ENCODE measurements around the gene IP6K3. TPM values are rescaled to one million over a fixed set of nuclear protein-coding genes. Genes with fewer than 3 reads are reported as not detected.

IP6K3 gene
- total RNA-seq, 1 experiment from 2014 or later = not detected

- in situ Hi-C loops (cut with HindIII; ENCODE audit: low pct_unique_long_range_greater_than_20kb, low sequenced_read_pairs) = no loop called here
- no peak for DNase-seq (ENCODE audit: low read depth, low spot score)
Measured at GRCh38 chr6:33765368-33765767, 18.7 kb upstream of the IP6K3 start.

GRCh38 chr6:33764036-33764435 is 17.3 kb upstream of the IP6K3 start:
- DNase-seq (ENCODE audit: low read depth, low spot score) = no peak
- in situ Hi-C loops (cut with HindIII; ENCODE audit: low pct_unique_long_range_greater_than_20kb, low sequenced_read_pairs) = no loop called here

- in situ Hi-C loops (cut with HindIII; ENCODE audit: low pct_unique_long_range_greater_than_20kb, low sequenced_read_pairs) = no loop called here
- DNase-seq (ENCODE audit: low read depth, low spot score) = no peak
Measured at GRCh38 chr6:33763483-33763882, 16.8 kb upstream of the IP6K3 start.

GRCh38 chr6:33762713-33763112 is 16.0 kb upstream of the IP6K3 start:
- in situ Hi-C loops (cut with HindIII; ENCODE audit: low pct_unique_long_range_greater_than_20kb, low sequenced_read_pairs) = no loop called here
- DNase-seq (ENCODE audit: low read depth, low spot score) = no peak

- DNase-seq (ENCODE audit: low read depth, low spot score) = peak; percentile 60
- in situ Hi-C loops (cut with HindIII; ENCODE audit: low pct_unique_long_range_greater_than_20kb, low sequenced_read_pairs) = no loop called here
Measured at GRCh38 chr6:33761922-33762629, 15.4 kb upstream of the IP6K3 start.

- in situ Hi-C loops (cut with HindIII; ENCODE audit: low pct_unique_long_range_greater_than_20kb, low sequenced_read_pairs) = no loop called here
- no peak for DNase-seq (ENCODE audit: low read depth, low spot score)
Measured at GRCh38 chr6:33761581-33761921, 14.8 kb upstream of the IP6K3 start.

GRCh38 chr6:33759887-33760629 is 13.4 kb upstream of the IP6K3 start:
- in situ Hi-C loops (cut with HindIII; ENCODE audit: low pct_unique_long_range_greater_than_20kb, low sequenced_read_pairs) = no loop called here
- DNase-seq (ENCODE audit: low read depth, low spot score) = no peak

GRCh38 chr6:33758815-33759216 is 12.1 kb upstream of the IP6K3 start:
- DNase-seq (ENCODE audit: low read depth, low spot score) = no peak
- in situ Hi-C loops (cut with HindIII; ENCODE audit: low pct_unique_long_range_greater_than_20kb, low sequenced_read_pairs) = no loop called here

GRCh38 chr6:33757906-33758305 is 11.2 kb upstream of the IP6K3 start:
- DNase-seq (ENCODE audit: low read depth, low spot score) = no peak
- in situ Hi-C loops (cut with HindIII; ENCODE audit: low pct_unique_long_range_greater_than_20kb, low sequenced_read_pairs) = no loop called here

- in situ Hi-C loops (cut with HindIII; ENCODE audit: low pct_unique_long_range_greater_than_20kb, low sequenced_read_pairs) = no loop called here
- DNase-seq (ENCODE audit: low read depth, low spot score) = no peak
Measured at GRCh38 chr6:33757113-33757512, 10.4 kb upstream of the IP6K3 start.

GRCh38 chr6:33756211-33756954 is 9.7 kb upstream of the IP6K3 start:
- no peak for DNase-seq (ENCODE audit: low read depth, low spot score)
- in situ Hi-C loops (cut with HindIII; ENCODE audit: low pct_unique_long_range_greater_than_20kb, low sequenced_read_pairs) = no loop called here

- in situ Hi-C loops (cut with HindIII; ENCODE audit: low pct_unique_long_range_greater_than_20kb, low sequenced_read_pairs) = no loop called here
- DNase-seq (ENCODE audit: low read depth, low spot score) = no peak
Measured at GRCh38 chr6:33755070-33755869, 8.6 kb upstream of the IP6K3 start.

GRCh38 chr6:33754222-33754621 is 7.5 kb upstream of the IP6K3 start:
- in situ Hi-C loops (cut with HindIII; ENCODE audit: low pct_unique_long_range_greater_than_20kb, low sequenced_read_pairs) = no loop called here
- DNase-seq (ENCODE audit: low read depth, low spot score) = no peak

GRCh38 chr6:33752646-33753015 is 5.9 kb upstream of the IP6K3 start:
- no peak for DNase-seq (ENCODE audit: low read depth, low spot score)
- in situ Hi-C loops (cut with HindIII; ENCODE audit: low pct_unique_long_range_greater_than_20kb, low sequenced_read_pairs) = no loop called here

GRCh38 chr6:33751771-33752645 is 5.3 kb upstream of the IP6K3 start:
- in situ Hi-C loops (cut with HindIII; ENCODE audit: low pct_unique_long_range_greater_than_20kb, low sequenced_read_pairs) = no loop called here
- no peak for DNase-seq (ENCODE audit: low read depth, low spot score)

GRCh38 chr6:33750244-33750991 is 3.7 kb upstream of the IP6K3 start:
- DNase-seq (ENCODE audit: low read depth, low spot score) = no peak
- in situ Hi-C loops (cut with HindIII; ENCODE audit: low pct_unique_long_range_greater_than_20kb, low sequenced_read_pairs) = no loop called here
